Panc1 (cell line): ENCODE data around the gene TMPRSS6. TPM values are rescaled to one million over a fixed set of nuclear protein-coding genes. Genes with fewer than 3 reads are reported as not detected.

Experiments used
- ATAC-seq: fragments of 200-7000 bp; cut with Tn5 transposase; 2 replicates; pipeline ENCODE4 v1.9.1; 2020; ENCODE audit warnings: mild to moderate bottlenecking, moderate library complexity
- BruUV-seq: library from RNA; stranded (reverse); fragments of 400-500 nt; replicated peaks from 2 replicates; lab custom pipeline; 2021; lab: Mats Ljungman, UMichigan
- CTCF ChIA-PET: fragments of 300-600 bp; sonication (Branson Sonifier 250); formaldehyde crosslinking; loops from one replicate; lab custom pipeline; 2022; ENCODE audit warnings: antibody characterized with exemption; lab: Charles Lee
- POLR2A ChIA-PET: fragments of 300-600 bp; sonication (Branson Sonifier 250); formaldehyde crosslinking; loops from one replicate; lab custom pipeline; 2022; ENCODE audit warnings: antibody characterized with exemption; lab: Charles Lee
- DNase-seq: peaks from one replicate; pipeline ENCODE4 v3.0.0-alpha.2; 2010; ENCODE audit warnings: low read depth, low spot score
- H3K27ac ChIP-seq: 2 replicates; pipeline ENCODE4 v1.5.1; 2011; ENCODE audit warnings: mild to moderate bottlenecking, low read length, inconsistent platforms
- H3K27me3 ChIP-seq: fragments of 200-500 bp; sonication (Bioruptor generic); 2 replicates; pipeline ENCODE4 v1.6.0; 2014; ENCODE audit warnings: low read length, inconsistent platforms; ENCODE audit not compliant: control insufficient read depth, insufficient read depth
- H3K36me3 ChIP-seq: fragments of 200-500 bp; sonication (Bioruptor generic); 2 replicates; pipeline ENCODE4 v1.5.1; 2014; ENCODE audit warnings: inconsistent platforms, mild to moderate bottlenecking, low read length, moderate library complexity; ENCODE audit not compliant: control insufficient read depth, insufficient read depth
- H3K4me1 ChIP-seq: 2 replicates; pipeline ENCODE4 v1.5.1; 2011; ENCODE audit warnings: inconsistent platforms, mild to moderate bottlenecking, low read length, moderate library complexity; ENCODE audit not compliant: control insufficient read depth, insufficient read depth
- H3K4me3 ChIP-seq, 2 experiments: 2 replicates each; pipeline ENCODE4 v1.5.1; 2011 to 2012; ENCODE audit warnings: low read depth in 2 of 2, low read length in 2 of 2, mild to moderate bottlenecking in 2 of 2, inconsistent platforms in 1 of 2, moderate library complexity in 1 of 2
- H3K9me3 ChIP-seq: fragments of 200-500 bp; sonication (Bioruptor generic); 2 replicates; pipeline ENCODE4 v1.5.1; 2014; ENCODE audit warnings: low read depth, mild to moderate bottlenecking, inconsistent platforms, low read length, moderate library complexity; ENCODE audit not compliant: control insufficient read depth, insufficient read depth
- CTCF ChIP-seq: fragments of 450-650 bp; IDR thresholded peaks from 2 replicates; pipeline ENCODE4 v1.5.1; 2017; ENCODE audit warnings: mild to moderate bottlenecking
- POLR2AphosphoS5 ChIP-seq: IDR thresholded peaks from 2 replicates; pipeline ENCODE4 v1.6.1; 2012; ENCODE audit warnings: mild to moderate bottlenecking, low read depth, low read length, moderate library complexity
- REST ChIP-seq, 2 experiments: IDR thresholded peaks; 2 replicates each; pipeline ENCODE4 v1.6.1; 2011 to 2012; ENCODE audit warnings: low read depth in 2 of 2, control low read depth in 1 of 2, low read length in 1 of 2, mild to moderate bottlenecking in 1 of 2, moderate library complexity in 1 of 2; ENCODE audit not compliant: insufficient read depth in 1 of 2
- SIN3A ChIP-seq: IDR thresholded peaks from 2 replicates; pipeline ENCODE4 v1.6.1; 2012; ENCODE audit warnings: low read depth, mild to moderate bottlenecking, low read length, moderate library complexity, borderline replicate concordance; ENCODE audit not compliant: insufficient read depth
- TCF7L2 ChIP-seq: IDR thresholded peaks from 2 replicates; pipeline ENCODE4 v1.6.1; 2011; ENCODE audit warnings: mild to moderate bottlenecking, low read depth, low read length, inconsistent platforms
- in situ Hi-C: cut with HindIII; loops from 2 replicates; pipeline ENCODE4 v1.10.0; 2016; ENCODE audit warnings: low sequenced_read_pairs, low pct_unique_long_range_greater_than_20kb
- intact Hi-C: fragments of 100-400 bp; cut with micrococcal nuclease; formaldehyde crosslinking; loops from one replicate; pipeline ENCODE4 v1.10.0; 2022; ENCODE audit not compliant: unreplicated experiment
- total RNA-seq: library from RNA; stranded (reverse); gene quantifications from one replicate; pipeline ENCODE4 v1.2.1, GENCODE V29; 2021; ENCODE audit not compliant: unreplicated experiment

Gene TMPRSS6
- total RNA-seq, 1 experiment from 2014 or later, result not detected

GRCh38 chr22:37063431-37064420 is 45.8 kb downstream of the TMPRSS6 start:
- TF ChIP-seq POLR2AphosphoS5, result no peak
- TF ChIP-seq REST (IDR thresholded peaks at IDR 0.05; ENCODE audit: insufficient read depth in 1 of 2, low read depth in 2 of 2, low read length in 1 of 2), result no peak
- TF ChIP-seq TCF7L2, result no peak
- TF ChIP-seq CTCF, result no peak
- TF ChIP-seq SIN3A, result no peak

GRCh38 chr22:37062702-37063381 is 46.7 kb downstream of the TMPRSS6 start:
- TF ChIP-seq TCF7L2, result no peak
- TF ChIP-seq POLR2AphosphoS5, result no peak
- no peak for TF ChIP-seq REST (IDR thresholded peaks at IDR 0.05; ENCODE audit: insufficient read depth in 1 of 2, low read depth in 2 of 2, low read length in 1 of 2)
- no peak for TF ChIP-seq CTCF
- TF ChIP-seq SIN3A, result no peak
- Histone ChIP-seq H3K4me3 (no peak overlapping the region), H3K36me3 (no peaks in the 10 kb centered on the region), H3K27ac (no peak overlapping the region), H3K27me3 (no peaks in the 10 kb centered on the region), H3K9me3 (no peaks in the 10 kb centered on the region), H3K4me1 (no peaks in the 10 kb centered on the region)
- ChIA-PET CTCF (no interaction called here), POLR2A (no interaction called here)
- no TSS peak for BruUV-seq
- DNase-seq (no peak), ATAC-seq (no peak)
- in situ Hi-C loops, result no loop called here
- intact Hi-C loops, result no loop called here

More at GRCh38 chr22:37063431-37064420, 45.8 kb downstream of the TMPRSS6 start:
- CTCF ChIA-PET, result no interaction called here
- Histone ChIP-seq H3K4me3 (no peak overlapping the region), H3K4me1 (no peaks in the 10 kb centered on the region), H3K36me3 (no peaks in the 10 kb centered on the region), H3K27me3 (no peaks in the 10 kb centered on the region), H3K27ac (no peak overlapping the region), H3K9me3 (no peaks in the 10 kb centered on the region)
- intact Hi-C loops, result no loop called here
- DNase-seq, result no peak
- in situ Hi-C loops, result no loop called here
- no TSS peak for BruUV-seq
- POLR2A ChIA-PET, result no interaction called here
- ATAC-seq, result no peak
